Upper lobe of left lung (tissue), 6 donors: ENCODE data around the gene IRF1. TPM values are rescaled to one million over a fixed set of nuclear protein-coding genes. Genes with fewer than 3 reads are reported as not detected.
A peak's percentile ranks its signal among the peaks of the same experiment; 100 is the strongest.

Experiments used
- ATAC-seq, 2 donors: fragments of 200-7000 bp; cut with Tn5 transposase; one replicate each; pipeline ENCODE4 v1.9.1; 2022; ENCODE audit warnings: mild to moderate bottlenecking in 2 of 2, moderate library complexity in 2 of 2; ENCODE audit not compliant: low FRiP score in 2 of 2
- DNase-seq, 2 donors: peaks; one replicate each; pipeline ENCODE4 v3.0.0-alpha.2; 2019 to 2020
- H3K27ac ChIP-seq, 4 donors: fragments of 200-600 bp; sonication (generic); one replicate each; pipeline ENCODE4 v1.5.1; 2016 to 2019
- H3K27me3 ChIP-seq, 4 donors: fragments of 200-600 bp; sonication (generic); one replicate each; pipeline ENCODE4 v1.5.1; 2017 to 2019
- H3K36me3 ChIP-seq, 4 donors: fragments of 200-600 bp; sonication (generic); one replicate each; pipeline ENCODE4 v1.5.1; 2016 to 2019
- H3K4me1 ChIP-seq, 4 donors: fragments of 200-600 bp; sonication (generic); one replicate each; pipeline ENCODE4 v1.5.1; 2018 to 2019
- H3K4me3 ChIP-seq, 4 donors: fragments of 200-600 bp; sonication (generic); one replicate each; pipeline ENCODE4 v1.5.1; 2017 to 2019; ENCODE audit warnings: mild to moderate bottlenecking in 2 of 4, moderate library complexity in 1 of 4
- H3K9me3 ChIP-seq, 4 donors: fragments of 200-600 bp; sonication (generic); one replicate each; pipeline ENCODE4 v1.5.1; 2018 to 2019
- CTCF ChIP-seq, 6 experiments: fragments of 450-650 bp in 4 of 6; fragments of 200-600 bp in 2 of 6; sonication (generic) in 2 of 6; IDR thresholded peaks; one replicate each; pipeline ENCODE4 v1.5.1; 2016 to 2019; ENCODE audit warnings: antibody characterized with exemption in 6 of 6
- EP300 ChIP-seq, 4 donors: sonication (generic); formaldehyde crosslinking; IDR thresholded peaks; one replicate each; pipeline ENCODE4 v1.5.1; 2017; ENCODE audit warnings: antibody characterized with exemption in 4 of 4, control low read depth in 2 of 4
- POLR2A ChIP-seq, 4 donors: fragments of 450-650 bp; IDR thresholded peaks; one replicate each; pipeline ENCODE4 v1.5.1; 2016 to 2017; ENCODE audit warnings: antibody characterized with exemption in 4 of 4, mild to moderate bottlenecking in 2 of 4
- POLR2AphosphoS5 ChIP-seq, 2 donors: sonication (generic); formaldehyde crosslinking; IDR thresholded peaks; one replicate each; pipeline ENCODE4 v1.5.1; 2017; ENCODE audit warnings: antibody characterized with exemption in 2 of 2
- WGBS, 2 donors: methylation state at CpG; one replicate each; pipeline ENCODE4 v1.1.5; 2017 to 2018; 5-methylcytosine and 5-hydroxymethylcytosine counted together
- total RNA-seq, 6 donors: library from RNA; depleted of rRNA in 4 of 6; stranded (reverse); fragments of >200 nt in 4 of 6; gene quantifications; one replicate each; pipeline versions ENCODE4 v1.1.0 to v1.2.1, GENCODE V29; 2016 to 2021
- donor health status: DM: no; HTN: no; CAD: no; lungs with moderate emphysema.
- donor health status: DM: no; HTN: yes; CAD: no; lungs with severe emphysema.

The IRF1 gene
- total RNA-seq, 6 donors from 2014 or later = 42.1 to 94.3 (median 79.3) TPM

- DNase-seq (no peak), ATAC-seq (no peak)
- Histone ChIP-seq H3K9me3 (no peaks in the 10 kb centered on the region), H3K36me3 (peaks cover 35 to 53% (median 45%) of the 10 kb centered on the region in 4 donors), H3K4me1 (peaks cover 60 to 75% (median 71%) of the 10 kb centered on the region in 4 donors), H3K27me3 (no peaks in the 10 kb centered on the region), H3K4me3 (peak overlapping the region; percentile 80 to 94 (median 91)), H3K27ac (peak overlapping the region; percentile 98 to 99 (median 99))
- 18 to 40% methylated on average over 2 of the region's 2 CpGs for WGBS, 2 donors
- no peak for TF ChIP-seq POLR2A (IDR thresholded peaks at IDR 0.05)
- no peak for TF ChIP-seq POLR2AphosphoS5 (IDR thresholded peaks at IDR 0.05)
- no peak for TF ChIP-seq CTCF (IDR thresholded peaks at IDR 0.05)
- TF ChIP-seq EP300 (IDR thresholded peaks at IDR 0.05) = no peak
These were observed 2.0 kb downstream of the IRF1 start for GRCh38 chr5:132488590-132488989.

GRCh38 chr5:132487841-132488555 is 2.6 kb downstream of the IRF1 start:
- H3K27ac ChIP-seq = peak overlapping the region; percentile 35 to 99 (median 98)
- no peak for ATAC-seq
- peaks cover 63 to 78% (median 77%) of the 10 kb centered on the region in 4 donors for H3K4me1 ChIP-seq

GRCh38 chr5:132487095-132487428 is 3.5 kb downstream of the IRF1 start:
- TF ChIP-seq POLR2AphosphoS5 (IDR thresholded peaks at IDR 0.05) = no peak
- no peak for TF ChIP-seq EP300 (IDR thresholded peaks at IDR 0.05)
- TF ChIP-seq CTCF (IDR thresholded peaks at IDR 0.05) = no peak
- TF ChIP-seq POLR2A (IDR thresholded peaks at IDR 0.05) = no peak
- peak overlapping the region in 3 of 4 donors; percentile 80 to 94 (median 92) for H3K4me3 ChIP-seq
- ATAC-seq = no peak
- H3K4me1 ChIP-seq = peaks cover 59 to 85% (median 73%) of the 10 kb centered on the region in 4 donors
- no peaks in the 10 kb centered on the region for H3K27me3 ChIP-seq
- peak overlapping the region; percentile 16 to 99 (median 67) for H3K27ac ChIP-seq
- WGBS, 2 donors = 63 to 64% methylated on average over 3 to 4 of the region's 4 CpGs
- no peaks in the 10 kb centered on the region for H3K9me3 ChIP-seq
- no peak for DNase-seq
- peaks cover 43 to 66% (median 55%) of the 10 kb centered on the region in 4 donors for H3K36me3 ChIP-seq

More at GRCh38 chr5:132487841-132488555, 2.6 kb downstream of the IRF1 start:
- H3K36me3 ChIP-seq = peaks cover 41 to 59% (median 51%) of the 10 kb centered on the region in 4 donors
- DNase-seq = peak in 1 of 2 donors; percentile 20
- TF ChIP-seq EP300 (IDR thresholded peaks at IDR 0.05) (no peak), CTCF (IDR thresholded peaks at IDR 0.05) (no peak), POLR2AphosphoS5 (IDR thresholded peaks at IDR 0.05) (no peak), POLR2A (IDR thresholded peaks at IDR 0.05) (no peak)
- H3K4me3 ChIP-seq = peak overlapping the region in 3 of 4 donors; percentile 80 to 94 (median 92)
- no peaks in the 10 kb centered on the region for H3K9me3 ChIP-seq
- 22 to 35% methylated on average over 2 to 3 of the region's 3 CpGs for WGBS, 2 donors
- H3K27me3 ChIP-seq = no peaks in the 10 kb centered on the region

- H3K4me1 ChIP-seq = peaks cover 54 to 84% (median 69%) of the 10 kb centered on the region in 4 donors
- peak overlapping the region; percentile 16 to 99 (median 67) for H3K27ac ChIP-seq
- ATAC-seq (no peak), DNase-seq (peak in 1 of 2 donors; percentile 22)
- H3K36me3 ChIP-seq = peaks cover 43 to 68% (median 57%) of the 10 kb centered on the region in 4 donors
- H3K27me3 ChIP-seq = no peaks in the 10 kb centered on the region
- 81 to 87% methylated on average over 9 to 14 of the region's 14 CpGs for WGBS, 2 donors
- H3K9me3 ChIP-seq = no peaks in the 10 kb centered on the region
- peak overlapping the region in 2 of 4 donors; percentile 92 to 94 for H3K4me3 ChIP-seq
- TF ChIP-seq POLR2AphosphoS5 (IDR thresholded peaks at IDR 0.05) (no peak), CTCF (IDR thresholded peaks at IDR 0.05) (no peak), EP300 (IDR thresholded peaks at IDR 0.05) (no peak), POLR2A (IDR thresholded peaks at IDR 0.05) (no peak)
These were observed 4.1 kb downstream of the IRF1 start for GRCh38 chr5:132486318-132487094.
